ENCODE results near the gene HOXB2. TPM values are rescaled to one million over a fixed set of nuclear protein-coding genes. Genes with fewer than 3 reads are reported as not detected.
"Not testable (repeated sequence)": the region's sequence is repeated elsewhere in the genome, so short reads cannot be mapped to it uniquely, and the experiment has no call there.

HOXB2 gene
- polyA plus RNA-seq, 1 donor, result 11.3 TPM

DNA sequence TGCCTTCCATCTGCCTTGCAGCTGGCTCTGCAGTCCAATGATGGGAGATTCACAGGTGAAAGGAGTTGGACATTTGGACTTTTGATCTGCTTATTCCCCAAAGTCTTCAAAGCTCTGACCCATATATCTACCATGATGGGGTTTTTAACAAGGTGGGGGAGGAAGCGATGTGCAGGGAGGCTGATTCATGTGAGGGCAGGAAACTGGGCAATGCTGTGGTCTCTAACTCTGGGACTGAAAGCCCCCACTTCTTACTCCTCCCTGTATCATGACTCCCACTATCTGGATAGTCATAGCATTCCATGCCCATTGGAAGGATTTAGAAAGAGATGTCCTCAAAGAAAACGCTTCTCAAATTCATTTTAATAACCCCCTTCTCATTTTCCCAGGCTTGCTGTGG, 30.4 kb downstream of the HOXB2 start:
- no peak for DNase-seq

DNA sequence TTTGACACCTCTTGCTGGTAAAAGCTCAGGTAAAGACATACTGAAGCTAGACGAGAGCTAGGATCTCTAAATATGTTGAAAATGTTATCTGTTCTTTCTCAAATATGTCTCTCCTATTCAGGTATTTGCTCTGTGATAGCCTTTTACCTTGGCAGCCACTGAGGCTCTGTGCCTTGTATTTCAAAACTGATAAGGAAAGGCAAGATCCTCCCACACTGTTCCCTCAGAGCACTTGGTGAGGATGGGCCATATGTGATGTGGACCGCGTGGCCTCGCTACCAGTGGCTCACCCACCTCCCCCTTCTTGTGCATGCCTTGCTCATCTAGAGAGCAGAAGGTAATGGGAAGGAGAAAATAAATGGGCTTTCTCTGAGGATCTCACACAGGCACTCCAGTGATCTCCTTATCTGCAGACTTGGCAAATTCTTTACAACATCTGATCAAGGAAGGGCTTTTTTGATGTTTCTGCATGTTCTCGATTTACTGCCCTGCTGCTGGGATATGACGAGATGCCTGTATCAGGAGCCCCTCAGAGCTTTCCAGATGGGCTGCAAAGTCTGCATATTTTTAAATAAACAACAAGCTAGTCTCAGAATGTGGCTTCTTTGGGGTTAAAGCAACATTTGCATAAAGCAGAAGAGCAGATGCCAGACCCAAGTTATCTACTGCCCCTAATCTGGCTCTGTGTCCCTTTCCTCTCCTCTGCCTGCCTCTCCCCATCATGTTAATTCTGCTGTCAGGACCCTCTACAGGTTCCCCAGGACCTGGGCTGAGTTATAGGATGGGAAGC, 31.0 kb downstream of the HOXB2 start:
- DNase-seq, result no peak

DNA sequence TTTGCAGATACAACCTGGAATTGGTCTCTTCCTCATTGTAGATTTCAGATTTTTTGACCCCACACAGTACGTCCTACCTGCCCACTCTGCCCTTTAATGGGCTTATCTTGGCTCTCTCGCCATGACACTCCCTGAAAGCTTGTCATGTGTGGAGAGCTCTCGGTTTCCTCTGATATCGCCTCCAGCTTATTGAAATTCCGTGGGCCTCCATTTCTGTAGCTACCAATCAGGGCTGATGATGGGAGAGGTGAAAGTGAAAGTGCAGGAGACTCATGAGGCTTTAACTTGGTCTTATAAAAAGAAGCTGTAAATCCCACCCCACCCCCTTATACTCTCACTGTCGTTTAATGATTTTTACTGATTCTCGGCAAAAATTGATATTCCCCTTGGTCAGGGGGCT, 31.8 kb downstream of the HOXB2 start:
- no peak for DNase-seq

DNA sequence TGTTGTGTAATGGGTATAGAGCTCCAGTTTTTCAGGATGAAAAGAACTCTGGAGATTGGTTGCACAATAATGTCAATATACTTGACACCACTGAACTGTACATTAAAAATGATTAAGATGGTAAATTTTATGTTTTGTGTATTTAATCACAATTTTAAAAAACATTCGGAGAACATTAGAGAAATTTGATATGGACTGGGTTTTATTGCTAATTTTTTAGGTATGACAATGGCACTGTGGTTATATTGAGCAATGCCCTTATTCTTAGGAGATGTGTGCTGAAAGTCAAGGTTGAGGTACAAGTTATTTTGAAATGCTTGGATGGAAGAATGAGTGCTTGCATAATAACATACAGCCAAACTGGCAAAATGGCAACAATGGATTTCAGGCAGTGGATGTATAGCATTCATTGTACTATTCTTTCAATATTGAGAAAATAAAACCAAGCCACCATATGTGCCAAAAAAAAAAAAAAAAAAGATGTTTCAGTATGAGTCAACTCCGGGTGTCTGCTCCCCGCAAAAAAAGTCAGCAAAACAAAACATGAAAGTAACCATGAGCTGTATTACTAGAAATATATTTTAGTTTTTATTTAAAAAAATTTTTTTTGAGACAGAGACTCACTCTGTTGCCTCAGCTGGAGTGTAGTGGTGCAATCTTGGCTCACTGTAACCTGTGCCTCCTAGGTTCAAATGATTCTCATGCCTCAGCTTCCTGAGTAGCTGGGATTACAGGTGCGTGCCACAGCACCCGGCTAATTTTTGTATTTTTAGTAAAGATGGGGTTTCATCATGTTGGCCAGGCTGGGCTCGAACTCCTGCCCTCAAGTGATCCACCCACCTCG, 33.9 kb downstream of the HOXB2 start:
- DNase-seq, result no peak

DNA sequence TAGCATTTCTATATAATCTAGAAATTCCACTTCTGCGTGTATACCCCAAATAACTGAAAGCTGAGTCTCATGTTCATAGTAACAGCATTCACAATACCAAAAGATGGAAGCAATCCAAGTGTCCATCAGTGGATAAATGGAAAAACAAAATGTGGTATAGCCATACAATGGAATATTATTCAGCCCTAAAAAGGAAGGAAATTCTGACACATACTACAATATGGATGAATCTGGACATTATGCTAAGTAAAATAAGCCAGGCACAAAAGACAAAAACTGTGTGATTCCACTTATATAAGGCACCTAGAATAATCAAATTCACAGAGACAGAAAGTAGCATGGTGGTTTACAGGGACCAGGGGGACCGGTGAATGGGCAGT, 34.5 kb downstream of the HOXB2 start:
- DNase-seq, result no peak

DNA sequence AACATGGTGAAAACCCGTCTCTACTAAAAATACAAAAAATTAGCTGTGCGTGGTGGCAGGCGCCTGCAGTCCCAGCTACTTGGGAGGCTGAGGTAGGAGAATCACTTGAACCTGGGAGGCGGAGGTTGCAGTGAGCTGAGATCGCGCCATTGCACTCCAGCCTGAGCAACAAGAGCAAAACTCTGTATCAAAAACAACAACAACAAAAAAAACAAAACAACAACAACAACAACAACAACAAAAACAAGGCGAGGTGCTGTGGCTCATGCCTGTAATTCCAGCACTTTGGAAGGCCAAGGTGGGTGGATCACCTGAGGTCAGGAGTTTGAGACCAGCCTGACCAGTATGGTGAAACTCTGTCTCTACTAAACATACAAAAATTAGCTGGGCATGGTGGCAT, 35.2 kb downstream of the HOXB2 start:
- DNase-seq, result not testable (repeated sequence)

DNA sequence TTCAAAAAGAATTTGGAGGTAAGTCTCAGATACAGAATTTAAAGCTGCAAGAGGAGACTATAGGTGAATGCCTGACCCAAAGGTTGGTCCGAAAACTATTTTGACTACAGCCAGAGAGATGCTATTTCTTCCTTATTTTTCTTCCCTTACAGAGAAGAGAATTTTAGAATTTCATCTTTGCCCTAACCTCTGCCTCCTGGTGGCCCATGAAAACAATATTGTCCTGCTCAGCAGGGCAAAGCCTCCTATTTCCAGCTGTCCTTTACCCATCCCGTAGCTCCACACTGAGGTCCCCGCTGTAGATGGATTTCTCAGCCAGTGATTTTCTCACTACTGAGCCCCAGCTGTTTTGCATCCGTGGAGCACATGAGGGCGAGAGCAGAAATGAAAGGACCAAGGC, 38.7 kb downstream of the HOXB2 start:
- no peak for DNase-seq

DNA sequence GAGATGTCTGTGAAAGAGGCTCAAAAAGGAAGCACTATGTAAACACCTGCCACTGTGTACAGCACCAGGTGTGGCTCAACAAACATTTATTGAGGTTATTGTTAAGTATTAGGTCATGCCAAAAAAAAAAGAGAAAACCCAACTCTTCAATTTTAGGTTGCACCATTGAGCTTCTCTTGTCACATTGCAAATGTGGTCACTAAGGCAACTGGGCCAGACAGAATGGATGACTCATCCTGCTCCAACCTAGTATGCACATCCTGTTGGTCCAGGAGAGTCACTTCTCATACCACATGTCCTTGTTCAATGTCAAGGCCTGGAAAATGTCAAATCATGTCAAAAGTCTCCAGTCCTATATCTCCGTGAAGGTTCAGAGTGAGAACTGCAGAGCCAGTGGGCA, 39.1 kb downstream of the HOXB2 start:
- no peak for DNase-seq

DNA sequence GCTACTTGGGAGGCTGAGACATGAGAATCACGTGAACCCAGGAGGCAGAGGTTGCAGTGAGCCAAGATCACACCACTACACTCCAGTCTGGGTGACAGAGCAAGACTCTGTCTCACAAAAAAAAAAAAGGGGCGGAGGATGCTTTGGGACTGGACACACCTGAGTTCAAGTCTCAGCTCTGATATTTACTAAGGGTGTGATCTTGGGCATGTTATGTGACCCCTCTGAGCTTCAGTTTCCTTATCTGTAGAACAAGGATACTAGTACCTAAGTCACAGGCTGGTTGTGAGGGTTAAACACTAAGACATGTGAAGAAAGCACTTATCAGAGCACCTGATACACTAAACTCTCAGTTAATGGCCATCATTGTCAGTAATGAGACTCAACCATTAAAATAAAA, 40.0 kb downstream of the HOXB2 start:
- no peak for DNase-seq

DNA sequence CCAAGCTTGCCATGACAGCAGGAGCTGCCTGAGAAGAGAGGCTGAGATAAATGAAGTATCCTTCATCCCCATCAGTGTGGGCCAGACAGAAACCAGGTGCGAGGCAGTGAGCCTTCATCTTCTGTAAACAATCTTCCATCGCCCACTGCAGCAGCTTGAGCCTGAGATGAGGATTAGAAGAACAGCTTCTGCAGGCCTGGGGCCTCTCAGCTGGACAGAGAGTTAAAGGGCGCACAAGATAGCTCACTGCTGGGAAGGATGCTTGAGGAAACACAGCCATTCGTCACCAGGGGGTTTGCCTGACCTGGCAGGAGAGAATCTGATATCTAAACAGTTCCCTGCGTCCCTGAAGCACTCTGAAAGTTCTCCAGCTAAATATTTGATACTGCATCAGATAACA, 41.2 kb downstream of the HOXB2 start:
- DNase-seq, result no peak

DNA sequence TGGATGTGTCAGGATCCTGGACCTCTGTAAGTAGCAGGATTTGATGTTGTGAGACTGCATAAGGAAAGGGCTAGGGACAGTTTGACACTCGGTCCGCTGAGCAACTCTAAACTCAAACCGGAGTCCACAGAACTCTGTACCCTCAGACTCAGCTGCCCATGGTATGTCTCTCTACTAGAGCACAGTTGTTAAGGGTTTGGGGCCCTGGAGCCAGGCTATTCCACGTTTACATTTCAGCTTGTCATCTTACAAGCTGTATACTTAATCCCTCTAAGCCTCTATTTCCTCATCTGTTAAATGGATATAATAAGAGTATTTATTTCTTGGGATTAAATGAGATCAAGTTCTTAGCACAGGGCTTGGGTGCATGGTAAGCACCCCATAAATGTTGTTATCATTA, 42.0 kb downstream of the HOXB2 start:
- DNase-seq, result no peak

DNA sequence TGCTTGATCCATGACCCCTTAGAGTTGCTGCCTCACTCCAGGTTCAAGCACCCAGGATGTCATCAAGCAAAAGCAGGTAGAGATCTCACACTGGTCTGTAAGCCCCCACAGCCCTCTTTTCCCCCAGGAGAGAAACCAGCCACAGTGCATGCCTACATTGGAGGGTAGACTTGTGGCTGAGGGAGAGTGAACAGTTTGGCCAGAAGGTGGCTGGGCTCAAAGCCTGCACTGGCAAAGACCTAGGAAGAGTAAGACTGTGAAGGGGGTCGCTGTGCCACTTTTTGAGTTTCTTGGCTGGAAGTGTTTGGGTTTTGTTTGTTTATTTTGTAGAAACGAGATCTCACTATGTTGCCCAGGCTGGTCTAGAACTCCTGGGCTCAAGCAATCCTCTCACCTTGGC, 42.6 kb downstream of the HOXB2 start:
- no peak for DNase-seq

DNA sequence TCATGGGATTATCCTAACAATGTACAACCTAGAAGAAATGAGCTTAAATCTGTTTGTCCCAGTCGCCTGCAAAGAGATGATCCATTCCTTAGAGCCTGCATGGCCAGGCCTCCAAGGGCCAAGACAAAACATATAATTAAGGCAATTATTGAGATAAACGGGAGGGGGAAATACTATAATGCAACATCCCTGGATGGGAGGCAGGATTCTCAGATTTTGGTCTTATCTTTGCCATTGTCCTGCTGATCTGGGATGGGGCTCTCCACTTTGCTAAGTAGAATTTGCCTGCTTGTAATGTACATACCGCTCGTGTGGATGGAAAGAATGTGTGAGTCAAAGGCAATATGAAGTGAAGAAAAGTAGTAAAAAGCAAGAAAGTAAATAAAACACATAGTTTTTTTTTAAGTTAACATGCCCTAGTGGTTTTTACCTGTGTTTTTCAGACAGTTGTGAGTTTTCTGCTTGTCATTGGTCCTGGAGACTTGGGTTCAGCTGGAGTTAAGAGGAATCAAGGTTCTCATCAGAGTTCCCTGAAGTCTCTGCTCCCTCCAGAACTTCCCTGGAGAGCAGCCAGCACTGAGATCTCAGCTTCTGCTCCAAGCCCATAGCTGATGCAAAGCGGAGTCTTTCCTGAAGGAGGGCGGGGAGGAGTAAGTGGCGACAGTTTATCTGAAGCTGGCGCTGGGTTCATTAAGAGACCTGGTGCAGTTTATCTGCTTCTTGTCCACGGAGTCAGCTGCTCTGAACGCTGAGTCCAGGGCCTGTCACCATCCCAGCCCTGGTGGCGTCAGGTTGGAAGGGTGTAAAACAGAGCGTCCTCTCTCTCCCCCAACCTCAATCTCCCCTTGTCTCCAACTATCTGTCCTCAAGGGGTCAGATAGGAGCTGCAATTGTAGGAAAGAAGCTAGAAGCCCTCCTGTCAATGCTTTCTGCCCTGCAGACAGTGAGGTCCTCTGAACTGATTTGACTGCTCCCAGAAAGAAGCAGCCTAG, 44.2 kb downstream of the HOXB2 start:
- DNase-seq, result no peak

DNA sequence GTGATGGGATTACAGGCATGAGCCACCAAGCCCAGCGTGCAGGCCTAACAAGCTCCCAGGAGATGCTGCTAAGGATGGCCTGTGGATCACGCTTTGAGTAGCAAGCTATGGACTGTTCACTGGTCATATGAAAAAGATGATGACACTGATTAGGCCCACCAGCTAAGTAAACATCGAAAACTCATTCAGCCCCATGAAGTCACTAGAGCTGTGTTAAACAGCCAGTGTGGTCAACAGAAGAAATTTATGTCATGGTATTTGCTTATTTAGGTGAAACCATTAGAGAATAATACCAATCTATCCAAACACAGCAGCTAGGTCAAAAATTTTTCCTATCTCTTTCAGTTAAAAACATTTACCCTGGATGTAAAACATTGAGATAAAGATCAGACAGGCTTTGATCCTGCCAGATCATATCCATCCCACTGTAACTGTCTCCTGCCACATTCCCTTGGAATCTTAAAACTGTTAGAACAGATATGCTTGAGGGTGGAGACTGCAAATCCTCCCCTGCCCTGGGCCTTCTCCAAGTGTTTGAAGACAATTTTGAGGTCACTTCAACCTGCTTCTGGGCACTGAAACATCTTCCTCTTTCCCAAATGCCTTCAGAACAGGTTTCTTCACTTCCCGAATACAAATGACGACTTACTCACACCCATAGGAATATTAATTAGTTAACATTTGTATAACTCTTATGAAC, 45.0 kb downstream of the HOXB2 start:
- DNase-seq, result no peak

DNA sequence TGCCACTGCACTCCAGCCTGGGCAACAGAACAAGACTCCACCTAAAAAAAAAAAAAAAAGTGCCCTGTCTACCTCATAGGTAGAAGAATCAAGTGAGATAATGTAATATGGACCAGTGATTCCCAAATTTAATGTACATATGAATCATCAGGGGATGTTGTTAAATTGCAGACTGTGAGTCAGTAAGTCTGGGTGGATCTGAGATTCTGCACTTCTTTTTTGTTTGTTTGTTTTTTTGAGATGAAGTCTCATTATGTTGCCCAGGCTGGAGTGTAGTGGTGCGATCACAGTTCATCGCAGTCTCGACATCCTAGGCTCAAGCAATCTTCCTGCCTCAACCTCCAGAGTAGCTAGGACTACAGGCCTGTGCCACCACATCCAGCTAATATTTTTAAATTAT, 45.7 kb downstream of the HOXB2 start:
- no peak for DNase-seq

DNA sequence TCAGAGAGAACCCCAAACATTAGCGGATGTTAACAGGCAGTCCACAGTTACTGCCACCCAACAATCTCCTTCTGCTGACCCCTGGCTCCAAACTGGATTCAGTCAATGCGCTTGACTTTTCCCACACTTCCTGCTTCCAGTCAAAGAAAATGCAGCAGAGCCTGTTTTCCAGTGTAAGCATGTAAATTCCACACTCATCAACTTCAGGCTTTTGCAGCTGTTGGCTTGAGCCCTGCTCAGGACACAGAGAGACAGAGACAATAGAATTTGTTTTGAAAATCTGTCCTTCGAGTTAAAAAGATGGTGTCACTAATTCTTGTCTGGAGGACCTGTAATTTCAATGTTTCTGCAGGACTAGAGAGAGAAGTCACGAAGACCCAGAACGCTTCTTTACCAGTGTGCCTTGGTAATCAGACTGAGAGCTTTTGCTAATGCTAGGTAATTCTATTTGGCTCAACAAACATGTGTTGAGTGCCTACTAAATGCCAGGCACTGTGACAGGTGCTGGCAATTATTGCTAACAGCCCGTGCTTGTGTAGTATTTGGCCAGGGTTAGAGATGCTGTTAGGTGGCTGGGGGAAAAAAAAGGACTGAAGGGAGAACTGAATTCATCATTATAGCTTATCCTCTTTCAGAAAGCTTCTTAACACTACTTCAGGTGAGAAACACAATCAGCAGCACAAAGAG, 46.6 kb downstream of the HOXB2 start:
- DNase-seq, result no peak

DNA sequence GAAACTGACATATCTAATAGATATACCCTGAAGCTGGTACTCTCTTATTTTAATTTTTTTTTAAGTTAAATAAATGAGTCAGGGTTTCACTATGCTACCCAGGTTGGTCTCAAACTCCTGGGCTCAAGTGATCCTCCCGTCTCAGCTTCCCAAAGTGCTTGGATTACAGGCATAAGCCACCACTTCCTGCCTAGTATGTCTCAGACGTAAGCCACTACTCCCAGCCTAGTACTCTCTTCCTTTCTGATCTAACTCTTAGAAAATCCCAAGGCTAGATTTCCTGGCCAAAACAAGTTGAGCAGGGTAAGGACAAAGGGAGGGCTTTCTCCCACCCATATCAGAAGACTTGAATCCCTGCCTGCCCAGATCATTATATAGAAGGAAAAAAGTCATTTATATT, 47.8 kb downstream of the HOXB2 start:
- DNase-seq, result no peak

DNA sequence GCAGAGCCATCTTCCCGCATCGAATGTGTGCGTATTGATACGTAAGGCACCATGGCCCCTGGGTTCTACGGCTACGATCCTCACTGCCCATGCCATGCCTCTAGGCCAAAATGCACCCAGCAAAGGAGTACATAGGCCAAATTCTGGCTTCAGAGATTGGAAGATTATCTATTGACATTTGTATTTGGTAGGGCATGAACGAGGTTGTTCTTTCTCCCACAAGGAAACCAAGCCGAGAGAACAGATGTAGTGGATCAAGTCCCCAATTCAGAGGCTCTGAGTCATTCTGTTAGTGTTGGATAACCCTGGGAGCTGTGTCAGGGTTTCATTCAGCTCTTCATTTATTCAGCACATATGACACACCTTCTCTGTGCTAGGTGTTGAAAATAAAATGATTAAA, 50.6 kb downstream of the HOXB2 start:
- no peak for DNase-seq

Measured in hindlimb muscle (tissue), 1 donor.